KMS-11 (cell line): ENCODE data around the gene LPAR1.

ENCODE experiments used
- H2AFZ ChIP-seq: fragments of 200-600 bp; sonication (generic); 2 replicates; pipeline ENCODE4 v1.6.1; 2016; ENCODE audit warnings: antibody characterized with exemption, mixed run types, low read depth
- H3K27ac ChIP-seq: fragments of 200-600 bp; sonication (generic); 2 replicates; pipeline ENCODE4 v1.6.1; 2016; ENCODE audit warnings: mild to moderate bottlenecking, mixed run types
- H3K27me3 ChIP-seq: fragments of 200-600 bp; sonication (generic); 2 replicates; pipeline ENCODE4 v1.6.1; 2017; ENCODE audit warnings: mild to moderate bottlenecking, low read depth, mixed run types, moderate library complexity; ENCODE audit not compliant: insufficient read depth
- H3K36me3 ChIP-seq: fragments of 200-600 bp; sonication (generic); 2 replicates; pipeline ENCODE4 v1.6.1; 2017; ENCODE audit warnings: mild to moderate bottlenecking, mixed run types; ENCODE audit not compliant: insufficient read depth
- H3K4me1 ChIP-seq: fragments of 200-600 bp; sonication (generic); 2 replicates; pipeline ENCODE4 v1.6.1; 2016; ENCODE audit warnings: mild to moderate bottlenecking, low read depth, mixed run types; ENCODE audit not compliant: poor library complexity, severe bottlenecking
- H3K4me2 ChIP-seq: fragments of 200-600 bp; sonication (generic); 2 replicates; pipeline ENCODE4 v1.7.0; 2016; ENCODE audit warnings: mild to moderate bottlenecking, mixed run types
- H3K4me3 ChIP-seq: fragments of 200-600 bp; sonication (generic); IDR thresholded peaks from 2 replicates; pipeline ENCODE4 v1.6.1; 2017; ENCODE audit warnings: low read depth, low read length, mixed read lengths; ENCODE audit not compliant: insufficient read depth
- H3K79me2 ChIP-seq: fragments of 200-600 bp; sonication (generic); 2 replicates; pipeline ENCODE4 v1.6.1; 2016; ENCODE audit warnings: low read depth, mixed run types; ENCODE audit not compliant: insufficient read depth
- H3K9ac ChIP-seq: fragments of 200-600 bp; sonication (generic); 2 replicates; pipeline ENCODE4 v1.6.1; 2016; ENCODE audit warnings: mild to moderate bottlenecking, mixed run types
- H4K20me1 ChIP-seq: fragments of 200-600 bp; sonication (generic); 2 replicates; pipeline ENCODE4 v1.6.1; 2016; ENCODE audit warnings: mild to moderate bottlenecking, mixed run types; ENCODE audit not compliant: insufficient read depth
- CTCF ChIP-seq: fragments of 200-600 bp; sonication (generic); conservative IDR thresholded peaks from 2 replicates; pipeline ENCODE4 v1.6.1; 2017; ENCODE audit warnings: low read depth, mild to moderate bottlenecking, antibody characterized with exemption, low read length, moderate library complexity, mixed read lengths

LPAR1 gene

GRCh38 chr9:110950041-110950645 is 88.1 kb downstream of the LPAR1 start:
- H3K4me1 ChIP-seq: peaks cover 30% of the 10 kb centered on the region
- no peaks in the 10 kb centered on the region for H3K79me2 ChIP-seq
- no peak overlapping the region for H3K27ac ChIP-seq
- TF ChIP-seq CTCF: no peak
- H2AFZ ChIP-seq: no peak overlapping the region
- H3K36me3 ChIP-seq: no peaks in the 10 kb centered on the region
- H3K4me2 ChIP-seq: no peak overlapping the region
- no peaks in the 10 kb centered on the region for H3K27me3 ChIP-seq
- no peak overlapping the region for H3K4me3 ChIP-seq
- no peak overlapping the region for H3K9ac ChIP-seq
- no peaks in the 10 kb centered on the region for H4K20me1 ChIP-seq

- H3K27me3 ChIP-seq: no peaks in the 10 kb centered on the region
- H4K20me1 ChIP-seq: no peaks in the 10 kb centered on the region
- H2AFZ ChIP-seq: no peak overlapping the region
- H3K4me3 ChIP-seq: no peak overlapping the region
- peaks cover 19% of the 10 kb centered on the region for H3K4me1 ChIP-seq
- H3K9ac ChIP-seq: no peak overlapping the region
- TF ChIP-seq CTCF: no peak
- no peaks in the 10 kb centered on the region for H3K36me3 ChIP-seq
- no peaks in the 10 kb centered on the region for H3K79me2 ChIP-seq
- no peak overlapping the region for H3K4me2 ChIP-seq
- no peak overlapping the region for H3K27ac ChIP-seq
Measured at GRCh38 chr9:110949081-110949480, 89.2 kb downstream of the LPAR1 start.

- TF ChIP-seq CTCF: no peak
- Histone ChIP-seq H3K27me3 (no peaks in the 10 kb centered on the region), H3K27ac (no peak overlapping the region), H3K4me3 (no peak overlapping the region), H3K4me1 (peaks cover 8% of the 10 kb centered on the region), H3K4me2 (no peak overlapping the region), H4K20me1 (no peaks in the 10 kb centered on the region), H2AFZ (no peak overlapping the region), H3K79me2 (no peaks in the 10 kb centered on the region), H3K9ac (no peak overlapping the region), H3K36me3 (no peaks in the 10 kb centered on the region)
Measured at GRCh38 chr9:110947491-110948044, 90.7 kb downstream of the LPAR1 start.

DNA sequence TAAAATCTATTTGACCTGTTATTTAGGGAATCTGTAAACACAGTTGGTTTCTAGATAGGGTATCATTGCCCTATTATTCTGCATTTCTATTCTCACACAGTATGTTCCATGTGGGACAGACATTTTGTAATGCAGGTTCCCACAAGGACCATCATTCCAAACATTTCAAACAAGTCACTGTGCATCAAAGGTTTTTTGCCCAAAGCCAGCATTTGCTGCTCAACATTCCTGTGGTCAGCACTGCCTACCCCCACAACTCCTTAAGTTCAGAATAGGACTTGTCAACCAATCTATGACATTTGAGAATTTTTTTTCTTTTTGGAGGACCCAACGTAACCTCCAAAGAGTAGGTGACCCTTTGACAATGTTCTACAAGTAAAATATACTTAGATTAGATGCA is 95.7 kb downstream of the LPAR1 start:
- Histone ChIP-seq H3K4me2 (no peak overlapping the region), H3K79me2 (no peaks in the 10 kb centered on the region)

More for the DNA sequence above, 95.7 kb downstream of the LPAR1 start:
- Histone ChIP-seq H3K4me3 (no peak overlapping the region), H3K9ac (no peak overlapping the region), H3K27me3 (no peaks in the 10 kb centered on the region), H3K27ac (no peak overlapping the region), H3K36me3 (no peaks in the 10 kb centered on the region), H3K4me1 (no peaks in the 10 kb centered on the region), H4K20me1 (no peaks in the 10 kb centered on the region), H2AFZ (no peak overlapping the region)
- no peak for TF ChIP-seq CTCF
